ENCODE results near the gene FAM53A.

- TF ChIP-seq POLR2A (IDR thresholded peaks at IDR 0.05): no peak
- TF ChIP-seq CTCF (IDR thresholded peaks at IDR 0.05): no peak
These were observed 32.2 kb upstream of the FAM53A start for GRCh38 chr4:1716065-1716945.
